HepG2 (cell line): ENCODE data around the gene CHEK1. TPM values are rescaled to one million over a fixed set of nuclear protein-coding genes. Genes with fewer than 3 reads are reported as not detected.

Experiments used
- ATAC-seq: fragments of 200-7000 bp; cut with Tn5 transposase; 3 replicates; pipeline ENCODE4 v1.9.1; 2020; ENCODE audit warnings: mild to moderate bottlenecking, moderate library complexity
- BruUV-seq: library from RNA; stranded (reverse); fragments of 400-500 nt; replicated peaks from 2 replicates; lab custom pipeline; 2021; lab: Mats Ljungman, UMichigan
- CTCF ChIA-PET: fragments of 300-600 bp; formaldehyde crosslinking; extraction: SDS; loops from one replicate; lab custom pipeline; 2021; ENCODE audit warnings: low total read pairs, inconsistent platforms, low intra/inter-chr PET ratio; lab: Yijun Ruan, JAX
- POLR2A ChIA-PET: fragments of 350-600 bp; sonication (Branson Sonifier 250); formaldehyde crosslinking; loops from one replicate; lab custom pipeline; 2020; ENCODE audit warnings: antibody characterized with exemption, inconsistent platforms; lab: Yijun Ruan, JAX
- DNase-seq: peaks from one replicate; pipeline ENCODE4 v3.0.0-alpha.2; 2015; ENCODE audit warnings: low spot score
- FAIRE-seq: peaks from 3 replicates; lab custom pipeline; 2011; peaks lifted over from hg19 to GRCh38; lab: Jason Lieb, UNC
- H2AFZ ChIP-seq: one replicate; pipeline ENCODE4 v1.6.1; 2011; ENCODE audit warnings: low read length, inconsistent platforms
- H3K27ac ChIP-seq: fragments of 300-600 bp; 3 replicates; pipeline ENCODE4 v1.8.0; 2011; ENCODE audit warnings: mixed run types, mild to moderate bottlenecking, mixed read lengths, low read length, inconsistent platforms; ENCODE audit not compliant: insufficient read depth; ENCODE audit errors: extremely low read length
- H3K27me3 ChIP-seq, 2 experiments: fragments of 200-600 bp in 1 of 2; 2 replicates in 1 of 2; 3 replicates in 1 of 2; pipeline versions ENCODE4 v1.6.0 to v1.8.0; 2011; ENCODE audit warnings: low read length in 2 of 2, mild to moderate bottlenecking in 2 of 2, moderate library complexity in 2 of 2, inconsistent platforms in 1 of 2; ENCODE audit not compliant: insufficient read depth in 2 of 2, control insufficient read depth in 1 of 2
- H3K36me3 ChIP-seq, 2 experiments: fragments of 200-600 bp in 1 of 2; replicated peaks in 1 of 2; 2 replicates in 1 of 2; 3 replicates in 1 of 2; pipeline versions ENCODE4 v1.5.1 to v1.8.0; 2011; ENCODE audit warnings: low read length in 2 of 2, inconsistent platforms in 1 of 2; ENCODE audit not compliant: insufficient read depth in 2 of 2, control insufficient read depth in 1 of 2
- H3K4me1 ChIP-seq: 2 replicates; pipeline ENCODE4 v1.5.1; 2012; ENCODE audit warnings: low read length, inconsistent platforms; ENCODE audit not compliant: insufficient read depth
- H3K4me2 ChIP-seq: 2 replicates; pipeline ENCODE4 v1.6.0; 2011; ENCODE audit warnings: low read depth, low read length, inconsistent platforms
- H3K4me3 ChIP-seq, 3 experiments: fragments of 200-600 bp in 1 of 3; sonication (generic), shearing (Covaris generic) in 1 of 3; replicated peaks in 1 of 3; 2 replicates each; pipeline ENCODE4 v1.5.1; 2011 to 2016; ENCODE audit warnings: low read length in 3 of 3, inconsistent platforms in 2 of 3, low read depth in 2 of 3, mild to moderate bottlenecking in 2 of 3, control low read depth in 1 of 3, mixed read lengths in 1 of 3; ENCODE audit not compliant: insufficient read depth in 1 of 3
- H3K79me2 ChIP-seq: one replicate; pipeline ENCODE4 v1.6.1; 2011; ENCODE audit warnings: low read length, inconsistent platforms; ENCODE audit not compliant: insufficient read depth
- H3K9ac ChIP-seq: 2 replicates; pipeline ENCODE4 v1.6.0; 2011; ENCODE audit warnings: mild to moderate bottlenecking, low read depth, low read length, inconsistent platforms; ENCODE audit not compliant: insufficient read depth
- H3K9me3 ChIP-seq: 2 replicates; pipeline ENCODE4 v1.5.1; 2012; ENCODE audit warnings: mild to moderate bottlenecking, low read length
- H4K20me1 ChIP-seq: 2 replicates; pipeline ENCODE4 v1.6.0; 2011; ENCODE audit warnings: inconsistent platforms, mild to moderate bottlenecking, low read length, moderate library complexity; ENCODE audit not compliant: insufficient read depth
- BRCA1 ChIP-seq: sonication (generic); formaldehyde crosslinking; IDR thresholded peaks from 2 replicates; pipeline ENCODE4 v1.4.0; 2020; ENCODE audit warnings: missing genetic modification reagents
- ELF4 ChIP-seq: sonication (generic); formaldehyde crosslinking; IDR thresholded peaks from 2 replicates; pipeline ENCODE4 v1.5.0; 2020; ENCODE audit warnings: missing genetic modification reagents, mild to moderate bottlenecking, moderate library complexity, borderline replicate concordance
- HHEX ChIP-seq: IDR thresholded peaks from 2 replicates; pipeline ENCODE4 v1.6.1; 2016; ENCODE audit warnings: control low read depth
- HMG20A ChIP-seq: IDR thresholded peaks from 2 replicates; pipeline ENCODE4 v1.6.1; 2016; ENCODE audit warnings: borderline replicate concordance
- KLF15 ChIP-seq: sonication (generic); formaldehyde crosslinking; IDR thresholded peaks from 2 replicates; pipeline ENCODE4 v1.8.1; 2023; ENCODE audit warnings: borderline replicate concordance, mild to moderate bottlenecking, inconsistent platforms, missing genetic modification reagents, mixed read lengths
- MAFG ChIP-seq: sonication (generic); formaldehyde crosslinking; IDR thresholded peaks from 2 replicates; pipeline ENCODE4 v1.5.1; 2020; ENCODE audit warnings: mild to moderate bottlenecking, missing genetic modification reagents
- MAFK ChIP-seq, 2 experiments: IDR thresholded peaks in 1 of 2; conservative IDR thresholded peaks in 1 of 2; 2 replicates each; pipeline ENCODE4 v1.6.1; 2011; ENCODE audit warnings: improper control_type of control experiment in 2 of 2, low read length in 2 of 2
- MED13 ChIP-seq: sonication (generic); formaldehyde crosslinking; IDR thresholded peaks from 2 replicates; pipeline ENCODE4 v1.5.0; 2020; ENCODE audit warnings: missing genetic modification reagents
- NCOR1 ChIP-seq: fragments of 200-600 bp; sonication (generic); IDR thresholded peaks from 2 replicates; pipeline ENCODE4 v1.7.0; 2017; ENCODE audit warnings: antibody characterized with exemption, low read length, borderline replicate concordance
- NFYC ChIP-seq: IDR thresholded peaks from 2 replicates; pipeline ENCODE4 v1.6.1; 2016; ENCODE audit warnings: missing genetic modification reagents, missing compliant biosample characterization
- POGZ ChIP-seq: sonication (generic); formaldehyde crosslinking; IDR thresholded peaks from 2 replicates; pipeline ENCODE4 v1.4.0; 2020; ENCODE audit warnings: mild to moderate bottlenecking, missing genetic modification reagents
- POLR2AphosphoS2 ChIP-seq: IDR thresholded peaks from 2 replicates; pipeline ENCODE4 v1.6.1; 2011; ENCODE audit warnings: low read depth, low read length, improper control_type of control experiment
- TP53 ChIP-seq: sonication (generic); formaldehyde crosslinking; conservative IDR thresholded peaks from 2 replicates; pipeline ENCODE4 v1.4.0; 2020; ENCODE audit warnings: missing genetic modification reagents
- ZNF235 ChIP-seq: sonication (generic); formaldehyde crosslinking; IDR thresholded peaks from 2 replicates; pipeline ENCODE4 v1.8.1; 2023; ENCODE audit warnings: mild to moderate bottlenecking, missing genetic modification reagents, borderline replicate concordance
- ZNF34 ChIP-seq: sonication (generic); formaldehyde crosslinking; IDR thresholded peaks from 2 replicates; pipeline ENCODE4 v1.4.0; 2020; ENCODE audit warnings: mild to moderate bottlenecking, missing genetic modification reagents, borderline replicate concordance
- ZNF550 ChIP-seq: sonication (generic); formaldehyde crosslinking; IDR thresholded peaks from 2 replicates; pipeline ENCODE4 v1.4.0; 2020; ENCODE audit warnings: mild to moderate bottlenecking, missing genetic modification reagents, borderline replicate concordance
- ZNF850 ChIP-seq: sonication (generic); formaldehyde crosslinking; conservative IDR thresholded peaks from 2 replicates; pipeline ENCODE4 v1.9.0; 2021; ENCODE audit warnings: mild to moderate bottlenecking, missing genetic modification reagents
- WGBS: methylation state at CpG from one replicate; pipeline ENCODE4 v1.1.6; 2017; ENCODE audit warnings: low lambda C conversion rate; 5-methylcytosine and 5-hydroxymethylcytosine counted together
- in situ Hi-C: cut with HindIII; loops from 2 replicates; pipeline ENCODE4 v1.10.0; 2017; ENCODE audit warnings: low pct_unique_long_range_greater_than_20kb; ENCODE audit not compliant: extremely low pct_ligation_motif_present
- intact Hi-C: fragments of 100-400 bp; cut with micrococcal nuclease; formaldehyde crosslinking; loops from one replicate; pipeline ENCODE4 v1.10.0; 2022; ENCODE audit not compliant: unreplicated experiment
- polyA plus RNA-seq, 8 experiments: library from polyadenylated mRNA; depleted of rRNA in 3 of 8; stranded (reverse) in 7 of 8; unstranded in 1 of 8; fragments of >200 nt; fragmentation: Illumina TruSeq in 4 of 8; extraction: Trizol in 4 of 8; gene quantifications; 2 replicates each; pipeline versions ENCODE4 v1.2.1 to v1.2.3, GENCODE V29; 2011 to 2016; ENCODE audit warnings: low read depth in 4 of 8, missing spikeins in 1 of 8, mixed read lengths in 1 of 8; ENCODE audit not compliant: insufficient read depth in 1 of 8
- total RNA-seq, 5 experiments: library from RNA; depleted of rRNA; stranded (reverse); fragments of >200 nt; fragmentation: Illumina TruSeq; extraction: Trizol; gene quantifications; 2 replicates each; pipeline ENCODE4 v1.2.3, GENCODE V29; 2016; ENCODE audit warnings: low read depth in 1 of 5
- TF ChIP-seq, protein P1 (sequence below): sonication (generic); formaldehyde crosslinking; IDR thresholded peaks from 2 replicates; pipeline ENCODE4 v1.8.0; 2022; ENCODE audit warnings: mild to moderate bottlenecking, missing genetic modification reagents; ENCODE audit not compliant: insufficient replicate concordance

The CHEK1 gene
- total and polyA plus RNA-seq, 2 of the 13 experiments (the other 11 are each of a cell fraction or from before 2014, with no cell fraction given): 17.8 to 83.2 TPM

DNA sequence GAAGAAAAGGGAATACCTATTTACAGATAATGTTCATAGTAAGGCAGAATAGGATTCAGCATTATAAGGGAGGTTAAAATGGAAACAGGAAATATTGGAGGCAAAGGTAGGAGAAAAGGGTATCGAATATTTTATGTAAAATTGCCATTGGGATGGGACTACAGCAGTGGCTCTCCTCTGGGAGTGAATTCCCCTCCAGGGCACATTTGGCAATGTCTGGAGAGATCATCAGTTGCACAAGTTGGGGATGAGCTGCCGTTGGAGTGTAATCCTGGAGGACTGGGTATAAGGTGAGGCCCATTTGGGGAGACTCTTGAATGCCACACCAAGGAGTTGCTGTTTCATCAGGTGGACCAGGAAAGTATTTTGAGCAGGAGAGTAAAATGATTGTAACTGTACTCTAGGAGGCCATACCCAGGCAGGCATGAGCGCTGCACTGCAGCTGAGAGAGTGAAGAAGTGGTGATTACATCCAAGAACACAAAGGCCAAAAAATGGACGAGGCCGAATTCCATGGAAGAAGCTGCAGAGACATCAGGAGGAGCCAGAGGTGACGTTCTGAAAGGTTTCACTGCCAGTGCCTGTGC is 64.4 kb downstream of the CHEK1 start:
- TF ChIP-seq BRCA1 (CRISPR knock-in tag) (no peak), MAFK (conservative IDR thresholded peaks at IDR 0.05 in 1 of 2, IDR thresholded peaks at IDR 0.05 in 1 of 2; ENCODE audit: low read length in 2 of 2) (no peak), NCOR1 (no peak), HMG20A (CRISPR knock-in tag) (no peak), NFYC (no peak), POGZ (no peak), ZNF235 (no peak), ZNF850 (CRISPR knock-in tag) (no peak), POLR2AphosphoS2 (no peak), ZNF550 (no peak)
- TF ChIP-seq, all 625 proteins: peak for 0
- no peaks in the 10 kb centered on the region for H4K20me1 ChIP-seq
- intact Hi-C loops: no loop called here
- H3K4me3 ChIP-seq: no peak overlapping the region
- in situ Hi-C loops: no loop called here
- no peaks in the 10 kb centered on the region for H3K4me1 ChIP-seq
- ATAC-seq (no peak), FAIRE-seq (no peak), DNase-seq (no peak)
- H3K4me2 ChIP-seq: no peak overlapping the region
- H3K79me2 ChIP-seq: no peaks in the 10 kb centered on the region
- CTCF ChIA-PET: no interaction called here
- no TSS peak for BruUV-seq
- WGBS: 70% methylated on average over 5 of the region's 6 CpGs
- H3K36me3 ChIP-seq: no peaks in the 10 kb centered on the region
- no peaks in the 10 kb centered on the region for H3K27me3 ChIP-seq
- H3K27ac ChIP-seq: no peak overlapping the region
- H3K9me3 ChIP-seq: no peaks in the 10 kb centered on the region
- POLR2A ChIA-PET: no interaction called here
- no peak overlapping the region for H3K9ac ChIP-seq
- H2AFZ ChIP-seq: no peak overlapping the region

DNA sequence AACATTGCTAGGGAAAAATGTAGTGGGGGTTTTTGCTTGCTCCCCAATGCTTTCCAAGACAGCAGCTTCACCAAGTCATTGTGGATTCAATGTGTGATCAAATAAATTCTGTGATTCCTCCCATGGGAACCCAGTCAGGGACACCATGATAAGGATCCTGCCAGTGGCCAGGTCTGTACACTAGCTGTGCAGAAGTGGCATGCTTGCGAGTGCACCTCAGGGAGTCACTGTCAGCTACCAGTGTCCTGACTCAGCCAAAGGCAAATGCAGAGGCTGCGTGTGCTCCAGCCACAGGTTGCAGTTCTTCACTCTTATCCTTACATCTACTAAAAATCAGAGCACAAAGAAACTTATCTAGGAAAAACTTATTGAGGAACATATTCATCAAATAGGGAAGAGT is 65.0 kb downstream of the CHEK1 start:
- no peak for DNase-seq
- H2AFZ ChIP-seq: no peak overlapping the region
- BruUV-seq: no TSS peak
- no peaks in the 10 kb centered on the region for H3K27me3 ChIP-seq
- POLR2A ChIA-PET: no interaction called here
- H3K27ac ChIP-seq: no peak overlapping the region
- no peaks in the 10 kb centered on the region for H3K36me3 ChIP-seq
- no peaks in the 10 kb centered on the region for H3K79me2 ChIP-seq
- in situ Hi-C loops: no loop called here
- CTCF ChIA-PET: no interaction called here
- H3K4me3 ChIP-seq: no peak overlapping the region
- no peak overlapping the region for H3K4me2 ChIP-seq
- FAIRE-seq: no peak
- no peak overlapping the region for H3K9ac ChIP-seq
- H3K4me1 ChIP-seq: no peaks in the 10 kb centered on the region
- intact Hi-C loops: no loop called here
- ATAC-seq: peak; percentile 57
- 100% methylated on average over 2 of the region's 2 CpGs for WGBS
- no peak for TF ChIP-seq MAFG (CRISPR knock-in tag)
- no peak for TF ChIP-seq TP53 (CRISPR knock-in tag)
- TF ChIP-seq, protein P1, sequence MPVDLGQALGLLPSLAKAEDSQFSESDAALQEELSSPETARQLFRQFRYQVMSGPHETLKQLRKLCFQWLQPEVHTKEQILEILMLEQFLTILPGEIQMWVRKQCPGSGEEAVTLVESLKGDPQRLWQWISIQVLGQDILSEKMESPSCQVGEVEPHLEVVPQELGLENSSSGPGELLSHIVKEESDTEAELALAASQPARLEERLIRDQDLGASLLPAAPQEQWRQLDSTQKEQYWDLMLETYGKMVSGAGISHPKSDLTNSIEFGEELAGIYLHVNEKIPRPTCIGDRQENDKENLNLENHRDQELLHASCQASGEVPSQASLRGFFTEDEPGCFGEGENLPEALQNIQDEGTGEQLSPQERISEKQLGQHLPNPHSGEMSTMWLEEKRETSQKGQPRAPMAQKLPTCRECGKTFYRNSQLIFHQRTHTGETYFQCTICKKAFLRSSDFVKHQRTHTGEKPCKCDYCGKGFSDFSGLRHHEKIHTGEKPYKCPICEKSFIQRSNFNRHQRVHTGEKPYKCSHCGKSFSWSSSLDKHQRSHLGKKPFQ (CRISPR knock-in tag): no peak
- no peak for TF ChIP-seq HHEX (CRISPR knock-in tag)
- no peak for TF ChIP-seq ZNF235
- no peak for TF ChIP-seq MED13 (CRISPR knock-in tag)
- no peak for TF ChIP-seq ELF4 (CRISPR knock-in tag)
- no peak for TF ChIP-seq KLF15 (CRISPR knock-in tag)
- no peak for TF ChIP-seq ZNF34 (CRISPR knock-in tag)
- TF ChIP-seq, all 625 proteins: peak for 0
- Histone ChIP-seq H4K20me1 (no peaks in the 10 kb centered on the region), H3K9me3 (no peaks in the 10 kb centered on the region)
